ENCODE data around the gene ST6GALNAC6.

ST6GALNAC6 gene

GRCh38 chr9:127915801-127916719 is 16.7 kb upstream of the ST6GALNAC6 start:
- DNase-seq = no peak

- DNase-seq = no peak
These were observed 15.9 kb upstream of the ST6GALNAC6 start for GRCh38 chr9:127915325-127915752.

GRCh38 chr9:127913682-127914081 is 14.3 kb upstream of the ST6GALNAC6 start:
- no peak for DNase-seq

GRCh38 chr9:127912882-127913281 is 13.5 kb upstream of the ST6GALNAC6 start:
- DNase-seq = no peak

- no peak for DNase-seq
These were observed 12.9 kb upstream of the ST6GALNAC6 start for GRCh38 chr9:127912296-127912695.

GRCh38 chr9:127910613-127911205 is 11.3 kb upstream of the ST6GALNAC6 start:
- DNase-seq = no peak

GRCh38 chr9:127909839-127910273 is 10.5 kb upstream of the ST6GALNAC6 start:
- DNase-seq = no peak

- DNase-seq = no peak
These were observed 9.2 kb upstream of the ST6GALNAC6 start for GRCh38 chr9:127908660-127908926.

- DNase-seq = no peak
These were observed 8.7 kb upstream of the ST6GALNAC6 start for GRCh38 chr9:127907867-127908659.

GRCh38 chr9:127905788-127906191 is 6.4 kb upstream of the ST6GALNAC6 start:
- no peak for DNase-seq

- DNase-seq = no peak
These were observed 5.8 kb upstream of the ST6GALNAC6 start for GRCh38 chr9:127905004-127905728.

- no peak for DNase-seq
These were observed 5.2 kb upstream of the ST6GALNAC6 start for GRCh38 chr9:127904561-127905003.

GRCh38 chr9:127903557-127904475 is 4.4 kb upstream of the ST6GALNAC6 start:
- DNase-seq = no peak

- no peak for DNase-seq
These were observed 823 bp downstream of the ST6GALNAC6 start for GRCh38 chr9:127898433-127899127.

GRCh38 chr9:127897193-127897692 is 2.2 kb downstream of the ST6GALNAC6 start:
- no peak for DNase-seq

GRCh38 chr9:127896395-127897192 is 2.8 kb downstream of the ST6GALNAC6 start:
- DNase-seq = no peak

- DNase-seq = no peak
These were observed 3.6 kb downstream of the ST6GALNAC6 start for GRCh38 chr9:127895811-127896210.

- DNase-seq = no peak
These were observed 6.0 kb downstream of the ST6GALNAC6 start for GRCh38 chr9:127893392-127893791.

GRCh38 chr9:127892831-127893230 is 6.6 kb downstream of the ST6GALNAC6 start:
- DNase-seq = no peak

GRCh38 chr9:127890053-127890452 is 9.3 kb downstream of the ST6GALNAC6 start:
- no peak for DNase-seq

All from NCI-H1930 (cell line).